Activated CD8-positive, alpha-beta T cell treated with anti-CD3 and anti-CD28 coated beads for 36 hours (primary cell): Measurements from ENCODE around the gene CYB561. TPM values are rescaled to one million over a fixed set of nuclear protein-coding genes. Genes with fewer than 3 reads are reported as not detected.

Experiments used
- ATAC-seq: fragments of 200-7000 bp; cut with Tn5 transposase; one replicate; pipeline ENCODE4 v1.10.0; 2021; ENCODE audit warnings: mild to moderate bottlenecking, moderate library complexity
- CTCF ChIA-PET: fragments of 350-600 bp; sonication (Branson Sonifier 250); formaldehyde crosslinking; loops from one replicate; lab custom pipeline; 2021; ENCODE audit warnings: antibody characterized with exemption; lab: Charles Lee
- POLR2A ChIA-PET: fragments of 350-600 bp; sonication (Branson Sonifier 250); formaldehyde crosslinking; loops from one replicate; lab custom pipeline; 2021; ENCODE audit warnings: antibody characterized with exemption; lab: Charles Lee
- DNase-seq: peaks from one replicate; pipeline ENCODE4 v3.0.0-alpha.2; 2020
- H3K27ac Mint-ChIP-seq: one replicate; pipeline ENCODE4 v1.8.0; 2021; ENCODE audit warnings: mild to moderate bottlenecking, mixed read lengths
- H3K27me3 Mint-ChIP-seq: one replicate; pipeline ENCODE4 v1.8.0; 2021; ENCODE audit warnings: mixed read lengths
- H3K36me3 Mint-ChIP-seq: one replicate; pipeline ENCODE4 v1.8.0; 2021; ENCODE audit warnings: low read depth, mixed read lengths
- H3K4me1 Mint-ChIP-seq: one replicate; pipeline ENCODE4 v1.8.0; 2021; ENCODE audit warnings: low read depth, mixed read lengths
- H3K4me3 Mint-ChIP-seq: one replicate; pipeline ENCODE4 v1.8.0; 2021; ENCODE audit warnings: mild to moderate bottlenecking, moderate library complexity, mixed read lengths
- H3K9me3 Mint-ChIP-seq: one replicate; pipeline ENCODE4 v1.8.0; 2021; ENCODE audit warnings: mixed read lengths
- CTCF ChIP-seq: fragments of 200-600 bp; IDR thresholded peaks from one replicate; pipeline ENCODE4 v1.8.0; 2022; ENCODE audit warnings: antibody characterized with exemption, mild to moderate bottlenecking
- intact Hi-C: fragments of 100-400 bp; cut with micrococcal nuclease; formaldehyde crosslinking; loops from one replicate; pipeline ENCODE4 v1.10.0; 2022
- total RNA-seq, 2 experiments: library from RNA; stranded (reverse); gene quantifications; one replicate each; pipeline ENCODE4 v1.2.3, GENCODE V29; 2021

The CYB561 gene
- total RNA-seq, 2 experiments from 2014 or later, result 1.5 to 2.2 TPM

- intact Hi-C loops, result no loop called here
- POLR2A ChIA-PET, result interaction anchor here (0.6 to 1.5 kb wide), 4 partner anchors 12 to 388 kb away, joined by 3 to 4 read pairs (median 3); no protein-coding TSS in a partner anchor
- ATAC-seq, result peak; percentile 34
- Mint-ChIP-seq H3K27ac (peak overlapping the region; percentile 38), H3K9me3 (no peaks in the 10 kb centered on the region), H3K36me3 (no peaks in the 10 kb centered on the region), H3K4me3 (peak overlapping the region; percentile 62), H3K27me3 (peaks cover 3% of the 10 kb centered on the region), H3K4me1 (peaks cover 22% of the 10 kb centered on the region)
- no peak for TF ChIP-seq CTCF
- peak; percentile 64 for DNase-seq
- CTCF ChIA-PET, result interaction anchor here (1.2 to 6.5 kb wide), 5 partner anchors 10 to 39 kb away, joined by 4 to 58 read pairs (median 14); partner anchors contain the start of gene ACE
These were observed 544 bp downstream of the CYB561 start for GRCh38 chr17:63445571-63445953.

- TF ChIP-seq CTCF, result no peak
These were observed 1.0 kb downstream of the CYB561 start for GRCh38 chr17:63445065-63445464.

GRCh38 chr17:63444457-63444856, 1.6 kb downstream of the CYB561 start:
- peaks cover 3% of the 10 kb centered on the region for H3K27me3 Mint-ChIP-seq
- no peaks in the 10 kb centered on the region for H3K36me3 Mint-ChIP-seq
- H3K4me1 Mint-ChIP-seq, result peaks cover 26% of the 10 kb centered on the region
- H3K9me3 Mint-ChIP-seq, result no peaks in the 10 kb centered on the region
- H3K27ac Mint-ChIP-seq, result peak overlapping the region; percentile 7
- intact Hi-C loops, result loop anchor here (5.0 kb wide), 1 partner anchor 168 kb away; no protein-coding TSS in a partner anchor
- ATAC-seq (no peak), DNase-seq (no peak)
- TF ChIP-seq CTCF, result no peak
- CTCF ChIA-PET, result interaction anchor here (0.8 to 6.5 kb wide), 6 partner anchors 9 to 167 kb away, joined by 3 to 58 read pairs (median 13); partner anchors contain the start of gene ACE
- H3K4me3 Mint-ChIP-seq, result no peak overlapping the region
- POLR2A ChIA-PET, result interaction anchor here (0.7 to 1.4 kb wide), 5 partner anchors 10 to 168 kb away, joined by 3 read pairs; no protein-coding TSS in a partner anchor

More at GRCh38 chr17:63445065-63445464, 1.0 kb downstream of the CYB561 start:
- intact Hi-C loops, result no loop called here
- DNase-seq (no peak), ATAC-seq (no peak)
- CTCF ChIA-PET, result interaction anchor here (0.8 to 6.5 kb wide), 5 partner anchors 10 to 38 kb away, joined by 3 to 58 read pairs (median 14); partner anchors contain the start of gene ACE
- Mint-ChIP-seq H3K27me3 (peaks cover 3% of the 10 kb centered on the region), H3K4me1 (peaks cover 22% of the 10 kb centered on the region), H3K36me3 (no peaks in the 10 kb centered on the region), H3K27ac (no peak overlapping the region), H3K4me3 (peak overlapping the region; percentile 24), H3K9me3 (no peaks in the 10 kb centered on the region)
- POLR2A ChIA-PET, result interaction anchor here (0.6 to 1.4 kb wide), 5 partner anchors 12 to 256 kb away, joined by 3 read pairs; no protein-coding TSS in a partner anchor

- no peak for ATAC-seq
- Mint-ChIP-seq H3K4me3 (no peak overlapping the region), H3K27me3 (no peaks in the 10 kb centered on the region), H3K4me1 (peaks cover 28% of the 10 kb centered on the region), H3K36me3 (no peaks in the 10 kb centered on the region), H3K27ac (no peak overlapping the region), H3K9me3 (no peaks in the 10 kb centered on the region)
- no peak for DNase-seq
- no peak for TF ChIP-seq CTCF
- intact Hi-C loops, result loop anchor here (5.0 kb wide), 1 partner anchor 169 kb away; no protein-coding TSS in a partner anchor
- POLR2A ChIA-PET, result interaction anchor here (0.6 to 1.5 kb wide), 4 partner anchors 8 to 28 kb away, joined by 3 to 4 read pairs (median 3); no protein-coding TSS in a partner anchor
- CTCF ChIA-PET, result interaction anchor here (0.9 to 6.5 kb wide), 5 partner anchors 8 to 169 kb away, joined by 3 to 58 read pairs (median 14); partner anchors contain the start of gene ACE
These were observed 3.1 kb downstream of the CYB561 start for GRCh38 chr17:63443053-63443452.
